GM10266 (cell line): ENCODE results near the gene SLAMF6.

Experiments
- DNase-seq: peaks from one replicate; pipeline ENCODE4 v3.0.0; 2012; ENCODE audit errors: extremely low spot score
- CTCF ChIP-seq: IDR thresholded peaks from 2 replicates; pipeline ENCODE4 v1.5.1; 2012; ENCODE audit warnings: mild to moderate bottlenecking, low read depth; ENCODE audit not compliant: control insufficient read depth, insufficient read depth; ENCODE audit errors: missing control alignments

Gene SLAMF6

DNA sequence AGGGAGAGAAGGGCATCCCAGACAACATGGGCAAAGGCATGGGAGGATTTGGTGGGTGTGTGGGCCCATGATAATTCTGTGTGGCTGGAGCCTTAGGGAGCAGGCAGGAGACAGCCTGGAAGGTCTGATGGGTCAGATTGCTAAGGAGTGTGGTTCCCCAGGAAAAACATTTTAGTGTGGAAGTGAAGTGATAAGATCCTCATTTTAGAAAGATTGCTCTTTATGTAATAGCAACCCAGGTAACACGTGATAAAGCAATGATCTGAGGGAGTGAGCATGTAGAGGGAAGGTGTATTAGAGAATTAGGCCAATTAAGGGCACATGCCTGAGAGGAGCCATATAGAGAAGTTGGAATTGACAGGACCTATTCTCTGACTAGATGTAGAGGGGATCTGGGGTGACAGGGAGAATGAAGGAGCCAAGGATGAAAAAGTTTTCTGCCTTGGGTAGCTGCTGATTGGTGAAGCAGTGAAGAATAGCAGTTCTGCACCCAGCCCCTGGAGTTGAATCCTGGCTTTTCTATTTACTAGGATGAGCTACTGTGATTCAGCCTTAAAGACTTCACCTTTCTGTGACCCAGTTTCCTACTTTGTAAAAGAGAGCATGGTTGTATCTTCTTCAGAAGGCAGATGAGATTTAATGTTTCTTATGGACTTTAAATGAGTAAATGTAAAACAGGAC, 18.7 kb upstream of the SLAMF6 start:
- no peak for DNase-seq
- TF ChIP-seq CTCF: no peak

DNA sequence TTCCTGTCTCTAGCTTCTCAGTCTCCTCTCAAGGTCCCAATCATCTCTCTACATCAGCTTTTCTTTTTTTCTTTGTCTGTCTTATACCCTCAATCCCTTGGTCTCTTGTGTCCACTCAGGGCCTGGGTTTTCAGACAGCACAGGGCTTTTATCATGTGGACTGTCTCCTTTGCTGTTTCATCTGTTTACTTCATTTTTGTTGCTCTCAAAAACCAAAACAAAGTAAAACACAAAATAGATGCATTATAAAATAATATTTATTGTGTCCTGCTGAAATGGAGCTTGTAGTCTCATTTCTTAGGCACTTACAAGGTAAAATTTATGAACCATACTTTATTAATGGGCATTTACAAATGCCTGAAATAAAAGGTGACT, 17.8 kb upstream of the SLAMF6 start:
- no peak for TF ChIP-seq CTCF
- DNase-seq: no peak

- DNase-seq: peak; percentile 76
- no peak for TF ChIP-seq CTCF
These were observed 17.2 kb upstream of the SLAMF6 start for GRCh38 chr1:160539990-160540858.

DNA sequence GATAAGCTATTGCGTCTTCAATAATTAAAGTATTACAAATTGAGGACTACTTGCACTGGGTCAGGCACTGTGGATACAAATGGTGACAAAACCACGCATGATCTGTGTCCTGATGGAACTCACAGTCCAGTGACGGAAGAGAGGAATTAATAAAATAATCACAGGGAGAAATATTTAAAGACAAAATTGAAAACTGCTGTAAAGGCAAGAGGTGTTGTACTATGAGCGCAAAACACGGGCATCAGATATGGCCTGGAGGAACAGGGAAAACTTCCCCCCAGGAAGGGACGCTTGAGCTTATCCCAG, 16.6 kb upstream of the SLAMF6 start:
- TF ChIP-seq CTCF: no peak

DNA sequence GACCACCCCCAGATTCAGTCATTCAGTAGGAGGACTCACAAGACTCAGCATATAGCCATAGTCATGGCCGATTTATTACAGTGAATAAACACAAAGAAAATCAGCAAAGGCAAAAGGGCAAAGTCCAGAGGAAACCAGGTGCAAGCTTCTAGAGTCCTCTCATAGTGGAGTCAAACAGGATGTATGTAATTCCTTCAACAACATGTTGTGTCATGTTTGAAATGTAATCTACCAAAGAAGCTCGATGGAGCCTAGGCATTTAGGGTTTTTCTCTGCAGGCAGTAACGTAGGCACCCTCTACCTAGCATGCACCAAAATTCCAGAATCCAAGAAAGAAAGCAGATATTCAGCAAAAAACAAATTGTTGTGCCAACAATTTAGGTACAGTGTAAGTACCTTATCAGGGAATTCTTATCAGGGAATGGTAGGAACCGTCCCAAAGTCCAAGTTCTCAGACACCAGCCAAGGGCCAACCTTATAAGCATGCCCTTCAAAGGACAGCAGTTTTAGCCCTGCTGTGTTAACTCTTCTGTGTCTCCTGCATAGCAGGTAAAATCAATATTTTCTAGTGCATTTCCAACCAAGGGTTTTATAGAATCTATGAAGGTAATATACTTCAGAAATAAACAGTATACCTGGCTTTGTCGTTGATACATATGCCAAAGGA, 16.1 kb upstream of the SLAMF6 start:
- TF ChIP-seq CTCF: no peak
- no peak for DNase-seq

More for the DNA sequence above, 16.6 kb upstream of the SLAMF6 start:
- no peak for DNase-seq

- DNase-seq: no peak
- TF ChIP-seq CTCF: no peak
These were observed 14.9 kb upstream of the SLAMF6 start for GRCh38 chr1:160537714-160538665.
